ENCODE measurements around the gene U2SURP.

- TF ChIP-seq CTCF (IDR thresholded peaks at IDR 0.05; ENCODE audit: insufficient read depth, low read length, poor library complexity, severe bottlenecking) (no peak), EZH2phosphoT487 (conservative IDR thresholded peaks at IDR 0.05; ENCODE audit: low read length) (no peak)
Measured at GRCh38 chr3:142975316-142975995, 25.9 kb upstream of the U2SURP start.

All from SU-DHL-6 (cell line).